ENCODE measurements around the gene VAT1L. TPM values are rescaled to one million over a fixed set of nuclear protein-coding genes. Genes with fewer than 3 reads are reported as not detected.

VAT1L gene
- total and polyA plus RNA-seq, 2 donors (not counting 1 experiment from before 2014, with no cell fraction given): 17.9 to 86.9 TPM

GRCh38 chr16:77868052-77868451 is 79.7 kb downstream of the VAT1L start:
- Histone ChIP-seq H3K27ac (ENCODE audit: insufficient read depth, low read length) (no peak overlapping the region), H3K36me3 (ENCODE audit: control insufficient read depth, insufficient read depth, low read length) (no peaks in the 10 kb centered on the region), H3K9ac (ENCODE audit: insufficient read depth, low read length) (no peak overlapping the region), H3K9me3 (ENCODE audit: control insufficient read depth, insufficient read depth, low read depth, low read length) (no peaks in the 10 kb centered on the region), H3K4me2 (ENCODE audit: extremely low read depth, insufficient read depth, low read length) (no peak overlapping the region), H3K4me1 (ENCODE audit: control insufficient read depth, extremely low read depth, insufficient read depth, low read length) (no peaks in the 10 kb centered on the region), H3K27me3 (ENCODE audit: control insufficient read depth, insufficient read depth, low read length) (no peaks in the 10 kb centered on the region), H4K20me1 (ENCODE audit: control insufficient read depth, extremely low read depth, insufficient read depth, low read length) (no peaks in the 10 kb centered on the region), H3K4me3 (replicated peaks in 1 of 4; ENCODE audit: control extremely low read depth in 1 of 4, insufficient read depth in 1 of 4, low read depth in 3 of 4, low read length in 4 of 4) (no peak overlapping the region), H2AFZ (ENCODE audit: low read length) (no peak overlapping the region), H3K79me2 (ENCODE audit: control insufficient read depth, insufficient read depth, low read length) (no peaks in the 10 kb centered on the region)
- TF ChIP-seq EZH2 (IDR thresholded peaks at IDR 0.05; ENCODE audit: low read length, missing control alignments): no peak
- TF ChIP-seq, protein P1, sequence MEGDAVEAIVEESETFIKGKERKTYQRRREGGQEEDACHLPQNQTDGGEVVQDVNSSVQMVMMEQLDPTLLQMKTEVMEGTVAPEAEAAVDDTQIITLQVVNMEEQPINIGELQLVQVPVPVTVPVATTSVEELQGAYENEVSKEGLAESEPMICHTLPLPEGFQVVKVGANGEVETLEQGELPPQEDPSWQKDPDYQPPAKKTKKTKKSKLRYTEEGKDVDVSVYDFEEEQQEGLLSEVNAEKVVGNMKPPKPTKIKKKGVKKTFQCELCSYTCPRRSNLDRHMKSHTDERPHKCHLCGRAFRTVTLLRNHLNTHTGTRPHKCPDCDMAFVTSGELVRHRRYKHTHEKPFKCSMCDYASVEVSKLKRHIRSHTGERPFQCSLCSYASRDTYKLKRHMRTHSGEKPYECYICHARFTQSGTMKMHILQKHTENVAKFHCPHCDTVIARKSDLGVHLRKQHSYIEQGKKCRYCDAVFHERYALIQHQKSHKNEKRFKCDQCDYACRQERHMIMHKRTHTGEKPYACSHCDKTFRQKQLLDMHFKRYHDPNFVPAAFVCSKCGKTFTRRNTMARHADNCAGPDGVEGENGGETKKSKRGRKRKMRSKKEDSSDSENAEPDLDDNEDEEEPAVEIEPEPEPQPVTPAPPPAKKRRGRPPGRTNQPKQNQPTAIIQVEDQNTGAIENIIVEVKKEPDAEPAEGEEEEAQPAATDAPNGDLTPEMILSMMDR (conservative IDR thresholded peaks at IDR 0.05 in 1 of 2, IDR thresholded peaks at IDR 0.05 in 1 of 2; ENCODE audit: low read depth in 1 of 2, low read length in 2 of 2): no peak
- no peak for DNase-seq (ENCODE audit: low read depth in 2 of 2)

DNA sequence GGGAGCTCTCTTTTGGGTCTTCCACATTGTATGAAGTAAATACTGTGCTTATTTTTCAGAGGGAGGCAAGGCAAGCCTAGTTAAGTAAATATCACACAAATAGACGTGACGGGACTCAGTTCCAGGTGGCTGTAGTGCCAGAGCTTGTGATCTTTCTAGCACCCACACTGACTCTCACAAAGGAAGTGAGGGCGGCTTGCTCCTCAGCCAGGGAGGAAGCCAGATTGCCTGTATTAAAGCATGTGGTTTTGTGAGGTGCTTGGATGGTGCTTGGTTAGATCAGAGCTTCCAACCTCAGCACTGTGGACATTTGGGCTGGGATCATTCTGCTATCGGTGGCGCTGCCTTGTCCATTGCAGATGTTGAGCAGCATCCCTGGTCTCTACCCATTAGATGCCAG is 80.1 kb downstream of the VAT1L start:
- no peak overlapping the region for H3K4me3 ChIP-seq (replicated peaks in 1 of 4; ENCODE audit: control extremely low read depth in 1 of 4, insufficient read depth in 1 of 4, low read depth in 3 of 4, low read length in 4 of 4)
- H3K79me2 ChIP-seq (ENCODE audit: control insufficient read depth, insufficient read depth, low read length): no peaks in the 10 kb centered on the region
- H3K36me3 ChIP-seq (ENCODE audit: control insufficient read depth, insufficient read depth, low read length): no peaks in the 10 kb centered on the region
- H3K4me1 ChIP-seq (ENCODE audit: control insufficient read depth, extremely low read depth, insufficient read depth, low read length): no peaks in the 10 kb centered on the region
- TF ChIP-seq, protein P1 (conservative IDR thresholded peaks at IDR 0.05 in 1 of 2, IDR thresholded peaks at IDR 0.05 in 1 of 2; ENCODE audit: low read depth in 1 of 2, low read length in 2 of 2): no peak
- TF ChIP-seq EZH2 (IDR thresholded peaks at IDR 0.05; ENCODE audit: low read length, missing control alignments): no peak
- DNase-seq (ENCODE audit: low read depth in 2 of 2): no peak
- no peaks in the 10 kb centered on the region for H3K27me3 ChIP-seq (ENCODE audit: control insufficient read depth, insufficient read depth, low read length)
- no peak overlapping the region for H3K27ac ChIP-seq (ENCODE audit: insufficient read depth, low read length)
- no peak overlapping the region for H2AFZ ChIP-seq (ENCODE audit: low read length)
- no peak overlapping the region for H3K9ac ChIP-seq (ENCODE audit: insufficient read depth, low read length)
- no peaks in the 10 kb centered on the region for H3K9me3 ChIP-seq (ENCODE audit: control insufficient read depth, insufficient read depth, low read depth, low read length)
- no peak overlapping the region for H3K4me2 ChIP-seq (ENCODE audit: extremely low read depth, insufficient read depth, low read length)
- H4K20me1 ChIP-seq (ENCODE audit: control insufficient read depth, extremely low read depth, insufficient read depth, low read length): no peaks in the 10 kb centered on the region

GRCh38 chr16:77869997-77870813 is 81.8 kb downstream of the VAT1L start:
- Histone ChIP-seq H3K9ac (ENCODE audit: insufficient read depth, low read length) (no peak overlapping the region), H3K27ac (ENCODE audit: insufficient read depth, low read length) (no peak overlapping the region), H3K36me3 (ENCODE audit: control insufficient read depth, insufficient read depth, low read length) (no peaks in the 10 kb centered on the region), H3K4me2 (ENCODE audit: extremely low read depth, insufficient read depth, low read length) (no peak overlapping the region), H3K4me1 (ENCODE audit: control insufficient read depth, extremely low read depth, insufficient read depth, low read length) (no peaks in the 10 kb centered on the region), H3K4me3 (replicated peaks in 1 of 4; ENCODE audit: control extremely low read depth in 1 of 4, insufficient read depth in 1 of 4, low read depth in 3 of 4, low read length in 4 of 4) (no peak overlapping the region), H3K9me3 (ENCODE audit: control insufficient read depth, insufficient read depth, low read depth, low read length) (no peaks in the 10 kb centered on the region), H3K79me2 (ENCODE audit: control insufficient read depth, insufficient read depth, low read length) (no peaks in the 10 kb centered on the region), H2AFZ (ENCODE audit: low read length) (no peak overlapping the region), H3K27me3 (ENCODE audit: control insufficient read depth, insufficient read depth, low read length) (no peaks in the 10 kb centered on the region), H4K20me1 (ENCODE audit: control insufficient read depth, extremely low read depth, insufficient read depth, low read length) (no peaks in the 10 kb centered on the region)
- DNase-seq (ENCODE audit: low read depth in 2 of 2): peak; percentile 36 to 52
- TF ChIP-seq EZH2 (IDR thresholded peaks at IDR 0.05; ENCODE audit: low read length, missing control alignments): no peak
- TF ChIP-seq, protein P1 (conservative IDR thresholded peaks at IDR 0.05 in 1 of 2, IDR thresholded peaks at IDR 0.05 in 1 of 2; ENCODE audit: low read depth in 1 of 2, low read length in 2 of 2): no peak
